Right atrium auricular region (tissue), 2 donors: ENCODE data around the gene TMEM101. TPM values are rescaled to one million over a fixed set of nuclear protein-coding genes. Genes with fewer than 3 reads are reported as not detected.

Experiments used
- DNase-seq: peaks from one replicate; pipeline ENCODE4 v3.0.0-alpha.2; 2019; ENCODE audit warnings: low spot score
- H3K27ac ChIP-seq, 2 donors: fragments of 200-600 bp; sonication (generic); 1 replicate in 1 of 2; 2 replicates in 1 of 2; pipeline ENCODE4 v1.5.1; 2016 to 2019
- H3K27me3 ChIP-seq, 2 donors: fragments of 200-600 bp; sonication (generic); one replicate each; pipeline versions ENCODE4 v1.5.1 to v1.6.0; 2017 to 2019
- H3K36me3 ChIP-seq: fragments of 200-600 bp; sonication (generic); one replicate; pipeline ENCODE4 v1.5.1; 2016
- H3K4me1 ChIP-seq, 2 donors: fragments of 200-600 bp; sonication (generic); one replicate each; pipeline versions ENCODE4 v1.5.1 to v1.6.0; 2017 to 2019
- H3K4me3 ChIP-seq, 2 donors: fragments of 200-600 bp; sonication (generic); 1 replicate in 1 of 2; 2 replicates in 1 of 2; pipeline ENCODE4 v1.5.1; 2017 to 2019; ENCODE audit warnings: mild to moderate bottlenecking in 1 of 2, moderate library complexity in 1 of 2
- H3K9me3 ChIP-seq, 2 donors: fragments of 200-600 bp; sonication (generic); one replicate each; pipeline ENCODE4 v1.5.1; 2019
- CTCF ChIP-seq, 2 donors: fragments of 200-600 bp; sonication (generic); IDR thresholded peaks; one replicate each; pipeline ENCODE4 v1.5.1; 2019; ENCODE audit warnings: antibody characterized with exemption in 2 of 2
- total RNA-seq, 2 donors: library from RNA; depleted of rRNA; stranded (reverse); fragments of >200 nt; gene quantifications; one replicate each; pipeline ENCODE4 v1.1.0, GENCODE V29; 2016

The TMEM101 gene
- total RNA-seq, 2 donors from 2014 or later = 21.0 to 25.0 TPM

- Histone ChIP-seq H3K27ac (peak overlapping the region in 1 of 2 donors; percentile 37), H3K4me3 (peak overlapping the region; percentile 50 to 67)
- no peak for TF ChIP-seq CTCF (IDR thresholded peaks at IDR 0.05)
Observed at GRCh38 chr17:44004761-44005526, 9.8 kb downstream of the TMEM101 start.

GRCh38 chr17:44004077-44004760, 10.5 kb downstream of the TMEM101 start, which contains the start of gene NAGS:
NAGS (plus strand) TSS chr17:44004622; CDS start chr17:44004664, 42 bp downstream.
- H3K9me3 ChIP-seq = no peaks in the 10 kb centered on the region
- H3K36me3 ChIP-seq = no peaks in the 10 kb centered on the region
- H3K27ac ChIP-seq = peak within 1 kb of the TSS in 1 of 2 donors; percentile 37
- peaks cover 0 to 45% of the 10 kb centered on the region in 2 donors for H3K4me1 ChIP-seq
- no peak for DNase-seq
- peak within 1 kb of the TSS; percentile 50 to 67 for H3K4me3 ChIP-seq
- no peak for TF ChIP-seq CTCF (IDR thresholded peaks at IDR 0.05)
- H3K27me3 ChIP-seq = peaks cover 0 to 21% of the 10 kb centered on the region in 2 donors

More at GRCh38 chr17:44004761-44005526, 9.8 kb downstream of the TMEM101 start:
- H3K4me1 ChIP-seq = peaks cover 0 to 45% of the 10 kb centered on the region in 2 donors
- DNase-seq = no peak
- no peaks in the 10 kb centered on the region for H3K36me3 ChIP-seq
- no peaks in the 10 kb centered on the region for H3K9me3 ChIP-seq
- peaks cover 0 to 21% of the 10 kb centered on the region in 2 donors for H3K27me3 ChIP-seq

GRCh38 chr17:44002141-44002848, 12.5 kb downstream of the TMEM101 start:
- H3K4me3 ChIP-seq = no peak overlapping the region
- H3K4me1 ChIP-seq = peaks cover 0 to 31% of the 10 kb centered on the region in 2 donors
- peaks cover 0 to 21% of the 10 kb centered on the region in 2 donors for H3K27me3 ChIP-seq
- no peaks in the 10 kb centered on the region for H3K36me3 ChIP-seq
- TF ChIP-seq CTCF (IDR thresholded peaks at IDR 0.05) = no peak
- no peak for DNase-seq
- no peaks in the 10 kb centered on the region for H3K9me3 ChIP-seq
- H3K27ac ChIP-seq = no peak overlapping the region

- Histone ChIP-seq H3K27ac (no peak overlapping the region), H3K27me3 (peaks cover 0 to 21% of the 10 kb centered on the region in 2 donors), H3K36me3 (no peaks in the 10 kb centered on the region), H3K4me3 (no peak overlapping the region), H3K9me3 (no peaks in the 10 kb centered on the region), H3K4me1 (peaks cover 0 to 24% of the 10 kb centered on the region in 2 donors)
- no peak for DNase-seq
- TF ChIP-seq CTCF (IDR thresholded peaks at IDR 0.05) = no peak
Observed at GRCh38 chr17:44001461-44001920, 13.3 kb downstream of the TMEM101 start.

GRCh38 chr17:44000871-44001460, 13.8 kb downstream of the TMEM101 start:
- TF ChIP-seq CTCF (IDR thresholded peaks at IDR 0.05) = no peak
- DNase-seq = no peak
- Histone ChIP-seq H3K9me3 (no peaks in the 10 kb centered on the region), H3K36me3 (no peaks in the 10 kb centered on the region), H3K4me3 (no peak overlapping the region), H3K27me3 (peaks cover 3 to 17% of the 10 kb centered on the region in 2 donors), H3K4me1 (peaks cover 0 to 19% of the 10 kb centered on the region in 2 donors), H3K27ac (no peak overlapping the region)
